GM12891 (cell line): ENCODE results near the gene NLGN4Y.

ENCODE experiments used
- PAX5 ChIP-seq: IDR thresholded peaks from 2 replicates; pipeline ENCODE4 v1.6.1; 2011; ENCODE audit warnings: low read length, moderate library complexity, mild to moderate bottlenecking; ENCODE audit not compliant: insufficient read depth, severe bottlenecking
- POLR2A ChIP-seq: IDR thresholded peaks from 2 replicates; pipeline ENCODE4 v1.6.1; 2011; ENCODE audit warnings: low read depth, low read length, control low read depth
- POLR2AphosphoS5 ChIP-seq: IDR thresholded peaks from 2 replicates; pipeline ENCODE4 v1.6.1; 2011; ENCODE audit warnings: low read depth, low read length, control low read depth

DNA sequence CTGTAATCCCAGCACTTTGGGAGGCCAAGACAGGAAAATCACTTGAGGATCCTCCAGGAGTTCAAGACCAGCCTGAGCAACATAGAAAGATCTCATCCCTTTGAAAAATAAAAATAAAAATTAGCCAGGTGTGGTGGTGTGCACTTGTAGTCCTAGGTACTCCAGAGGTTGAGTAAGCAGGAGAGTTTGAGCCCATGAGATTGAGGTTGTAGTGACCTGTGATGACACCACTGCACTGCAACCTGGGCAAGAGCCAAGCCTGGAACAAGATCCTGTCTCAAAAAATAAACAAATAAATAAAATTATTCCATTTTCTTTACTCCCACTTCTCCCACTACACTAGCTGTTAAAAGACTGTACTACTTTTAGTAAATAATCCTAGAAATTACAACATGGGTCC is 231.2 kb downstream of the NLGN4Y start:
- TF ChIP-seq PAX5: no peak
- no peak for TF ChIP-seq POLR2A
- TF ChIP-seq POLR2AphosphoS5: no peak
